T-helper 9 cell (primary cell): ENCODE results near the gene OR6K3.
"Not testable (repeated sequence)": the region's sequence is repeated elsewhere in the genome, so short reads cannot be mapped to it uniquely, and the experiment has no call there.

Experiments used
- DNase-seq: peaks from one replicate; pipeline ENCODE4 v3.0.0-alpha.2; 2020
- total RNA-seq, 2 donors: gene quantifications; one replicate each; lab custom pipeline; 2026; lab: John Stamatoyannopoulos, UW

The OR6K3 gene, protein sequence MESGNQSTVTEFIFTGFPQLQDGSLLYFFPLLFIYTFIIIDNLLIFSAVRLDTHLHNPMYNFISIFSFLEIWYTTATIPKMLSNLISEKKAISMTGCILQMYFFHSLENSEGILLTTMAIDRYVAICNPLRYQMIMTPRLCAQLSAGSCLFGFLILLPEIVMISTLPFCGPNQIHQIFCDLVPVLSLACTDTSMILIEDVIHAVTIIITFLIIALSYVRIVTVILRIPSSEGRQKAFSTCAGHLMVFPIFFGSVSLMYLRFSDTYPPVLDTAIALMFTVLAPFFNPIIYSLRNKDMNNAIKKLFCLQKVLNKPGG
- total RNA-seq: 0 reads per million in 2 donors

GRCh38 chr1:158720620-158721019, at the start of gene OR6K3:
TSS of gene OR6K3 (minus strand) at chr1:158720720. CDS start at chr1:158718115, 2,605 bp downstream.
- no peak for DNase-seq

- no peak for DNase-seq
Measured at GRCh38 chr1:158754420-158754819, 33.9 kb upstream of the OR6K3 start, which contains the start of gene OR6K6. TSS of gene OR6K6 (plus strand) at chr1:158754720. CDS start at chr1:158754888, 168 bp downstream.

- DNase-seq: no peak
Measured at GRCh38 chr1:158752155-158752712, 31.7 kb upstream of the OR6K3 start.

DNA sequence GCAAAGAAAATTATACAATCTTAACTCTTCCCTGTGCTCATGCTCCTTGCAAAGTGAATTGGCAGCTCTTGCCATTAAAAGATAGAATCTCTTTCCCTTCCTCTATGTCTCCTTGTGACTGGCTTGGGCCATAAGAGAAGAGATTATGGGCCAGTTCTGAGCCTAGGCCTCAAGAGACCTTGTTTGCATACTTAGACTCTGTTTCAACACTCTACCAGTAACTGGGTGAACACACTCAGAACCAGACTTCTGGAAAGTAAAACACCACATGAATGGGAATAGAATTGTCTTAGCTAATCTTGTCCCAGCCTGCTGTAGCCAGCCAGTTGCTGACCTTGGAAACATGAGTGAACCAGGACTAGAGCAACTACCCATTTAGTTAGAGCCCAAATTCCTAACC, 15.3 kb upstream of the OR6K3 start:
- DNase-seq: no peak

GRCh38 chr1:158732524-158732923, 12.0 kb upstream of the OR6K3 start:
- no peak for DNase-seq

- no peak for DNase-seq
Measured at GRCh38 chr1:158731707-158732106, 11.2 kb upstream of the OR6K3 start.

- no peak for DNase-seq
Measured at GRCh38 chr1:158730453-158730852, 9.9 kb upstream of the OR6K3 start.

DNA sequence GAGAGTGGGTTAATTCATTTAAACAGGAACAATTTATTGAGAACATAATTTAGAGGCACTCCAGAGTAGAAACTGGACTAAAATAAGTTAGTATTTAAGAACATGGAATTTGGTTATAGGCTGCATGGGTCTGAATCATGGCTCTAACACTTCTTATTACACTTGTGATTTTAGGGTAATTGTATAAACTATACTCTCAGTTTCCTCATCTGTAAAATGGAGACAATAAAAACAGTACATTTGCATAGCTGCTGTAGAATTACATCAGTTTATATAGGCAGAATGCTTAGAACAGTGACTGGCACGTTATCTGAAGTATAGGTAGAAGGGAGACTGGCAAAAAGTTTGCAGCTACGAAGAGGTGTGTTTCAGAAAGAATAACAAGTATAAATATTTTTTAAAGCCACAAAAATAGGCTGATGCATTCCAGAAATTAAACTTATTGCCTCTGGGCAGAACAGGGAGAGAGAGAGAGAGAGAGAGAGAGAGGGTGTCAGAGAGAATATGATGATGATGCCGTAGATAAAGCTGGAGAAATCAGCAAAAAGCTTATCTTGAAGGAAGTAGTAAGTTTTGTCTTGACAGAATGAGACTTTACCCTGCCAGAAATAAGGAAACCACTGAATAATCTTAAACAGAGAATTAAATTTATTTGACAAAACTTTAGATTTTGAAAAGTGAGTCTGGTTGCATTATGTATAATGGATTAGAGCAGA, 8.1 kb upstream of the OR6K3 start:
- DNase-seq: no peak

DNA sequence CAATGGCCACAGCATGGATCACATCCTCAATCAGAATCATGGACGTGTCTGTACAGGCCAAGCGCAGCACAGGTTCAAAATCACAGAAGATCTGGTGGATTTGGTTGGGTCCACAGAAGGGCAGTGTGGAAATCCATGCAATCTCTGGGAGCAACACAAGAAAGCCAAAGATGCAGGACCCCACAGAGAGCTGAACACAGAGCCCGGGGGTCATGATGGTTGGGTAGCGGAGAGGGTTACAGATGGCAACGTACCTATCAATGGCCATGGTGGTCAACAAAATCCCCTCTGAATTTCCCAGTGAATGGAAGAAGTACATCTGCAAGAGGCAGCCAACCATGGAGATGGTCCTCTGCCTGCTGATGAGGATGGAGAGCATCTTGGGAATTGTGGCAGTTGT, 3.9 kb upstream of the OR6K3 start:
- no peak for DNase-seq

GRCh38 chr1:158719664-158720063, 856 bp downstream of the OR6K3 start:
- no peak for DNase-seq

DNA sequence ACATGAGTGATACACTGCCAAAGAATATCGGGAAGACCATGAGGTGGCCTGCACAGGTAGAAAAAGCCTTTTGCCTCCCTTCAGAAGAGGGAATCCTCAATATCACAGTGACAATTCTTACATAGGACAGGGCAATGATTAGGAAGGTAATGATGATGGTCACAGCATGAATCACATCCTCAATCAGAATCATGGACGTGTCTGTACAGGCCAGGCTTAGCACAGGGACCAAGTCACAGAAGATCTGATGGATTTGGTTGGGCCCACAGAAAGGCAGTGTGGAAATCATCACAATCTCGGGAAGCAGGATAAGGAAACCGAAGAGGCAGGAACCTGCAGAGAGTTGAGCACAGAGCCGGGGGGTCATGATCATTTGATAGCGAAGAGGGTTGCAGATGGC, 3.2 kb downstream of the OR6K3 start:
- no peak for DNase-seq

GRCh38 chr1:158716335-158716734, 4.2 kb downstream of the OR6K3 start:
- DNase-seq: no peak

DNA sequence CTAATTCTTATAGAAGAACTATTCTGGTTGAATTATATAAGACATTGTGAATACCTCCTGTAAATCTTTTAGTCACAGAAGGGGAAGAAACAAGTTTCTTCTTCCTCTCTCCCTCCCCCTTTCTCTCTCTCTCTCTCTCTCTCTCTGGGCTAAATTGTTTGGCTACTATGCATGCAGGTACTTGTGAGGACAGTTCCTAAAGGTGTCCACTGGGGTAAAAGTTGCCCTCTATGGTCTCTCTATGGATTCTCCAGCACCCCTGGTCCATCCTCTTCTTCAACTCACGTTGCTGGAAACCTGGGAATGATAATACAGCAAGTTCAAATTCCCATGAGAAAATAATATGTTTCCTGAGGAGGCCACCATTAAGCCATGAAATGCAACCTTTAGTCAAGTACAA, 5.8 kb downstream of the OR6K3 start:
- DNase-seq: no peak

GRCh38 chr1:158711098-158711497, 9.4 kb downstream of the OR6K3 start:
- no peak for DNase-seq

- no peak for DNase-seq
Measured at GRCh38 chr1:158706096-158706495, 14.4 kb downstream of the OR6K3 start.

GRCh38 chr1:158700552-158700951, 20.0 kb downstream of the OR6K3 start, which contains the start of gene OR6K2:
TSS of gene OR6K2 (minus strand) at chr1:158700652. CDS start at chr1:158700652, 0 bp downstream.
- no peak for DNase-seq

GRCh38 chr1:158694596-158694995, 25.9 kb downstream of the OR6K3 start:
- DNase-seq: no peak

GRCh38 chr1:158692356-158692755, 28.2 kb downstream of the OR6K3 start:
- DNase-seq: no peak

DNA sequence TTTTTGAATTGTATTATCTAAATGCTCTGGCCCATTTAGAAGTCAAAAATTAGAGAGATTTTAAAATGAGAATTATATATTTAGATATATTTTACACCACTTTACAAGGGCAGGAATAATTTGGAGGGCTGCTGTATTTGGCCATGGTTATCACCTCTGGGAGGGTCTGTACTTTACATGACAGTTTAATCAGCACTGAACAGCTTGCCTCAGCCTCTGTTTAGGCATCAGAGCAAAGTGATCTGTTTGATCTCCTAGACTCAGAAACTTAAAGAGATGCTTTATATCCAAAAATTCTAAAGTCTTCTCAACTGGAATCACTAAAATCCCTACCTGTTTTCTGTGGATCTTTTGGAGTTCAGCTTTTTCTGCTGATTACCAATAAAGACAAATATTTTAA, 28.6 kb downstream of the OR6K3 start:
- DNase-seq: no peak

DNA sequence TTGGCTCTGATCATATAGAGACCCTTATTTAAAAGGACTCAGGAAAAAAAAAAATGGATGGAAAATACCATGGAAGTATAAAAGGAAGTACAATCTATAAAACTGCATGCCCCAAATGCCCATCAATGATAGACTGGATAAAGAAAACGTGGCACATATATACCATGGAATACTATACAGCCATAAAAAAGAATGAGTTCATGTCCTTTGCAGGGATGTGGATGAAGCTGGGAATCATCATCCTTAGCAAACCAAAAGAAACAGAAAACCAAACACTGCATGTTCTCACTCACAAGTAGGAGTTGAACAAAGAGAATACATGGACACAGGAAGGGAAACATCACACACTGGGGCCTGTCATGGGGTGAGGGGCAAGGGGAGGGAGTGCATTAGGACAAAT, 29.4 kb downstream of the OR6K3 start:
- DNase-seq: not testable (repeated sequence)

- DNase-seq: no peak
Measured at GRCh38 chr1:158689875-158690274, 30.6 kb downstream of the OR6K3 start.

GRCh38 chr1:158689110-158689509, 31.4 kb downstream of the OR6K3 start:
- no peak for DNase-seq

- DNase-seq: not testable (repeated sequence)
Measured at GRCh38 chr1:158688343-158688742, 32.2 kb downstream of the OR6K3 start.

DNA sequence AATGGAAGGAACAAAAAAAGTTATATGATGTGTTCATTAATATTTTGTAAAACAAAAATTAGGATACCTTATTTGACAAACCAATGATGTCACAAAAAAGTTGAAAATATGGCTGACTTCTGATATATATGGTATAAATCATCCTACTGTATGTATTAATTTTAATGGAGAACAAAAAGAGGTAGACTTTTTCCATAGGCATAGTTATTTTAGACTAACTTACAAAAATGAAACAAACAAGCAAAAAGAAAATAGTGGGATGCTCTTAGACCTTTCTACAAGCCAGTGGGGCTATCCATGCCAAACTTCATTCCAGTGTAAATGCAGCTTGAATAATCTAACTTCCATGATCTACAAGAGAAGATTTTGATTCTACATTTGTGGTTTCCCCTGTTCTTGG, 33.5 kb downstream of the OR6K3 start:
- DNase-seq: no peak
